ENCODE results near the gene PARN.

GRCh38 chr16:14531101-14531500 is 99.0 kb downstream of the PARN start:
- TF ChIP-seq, protein P1, sequence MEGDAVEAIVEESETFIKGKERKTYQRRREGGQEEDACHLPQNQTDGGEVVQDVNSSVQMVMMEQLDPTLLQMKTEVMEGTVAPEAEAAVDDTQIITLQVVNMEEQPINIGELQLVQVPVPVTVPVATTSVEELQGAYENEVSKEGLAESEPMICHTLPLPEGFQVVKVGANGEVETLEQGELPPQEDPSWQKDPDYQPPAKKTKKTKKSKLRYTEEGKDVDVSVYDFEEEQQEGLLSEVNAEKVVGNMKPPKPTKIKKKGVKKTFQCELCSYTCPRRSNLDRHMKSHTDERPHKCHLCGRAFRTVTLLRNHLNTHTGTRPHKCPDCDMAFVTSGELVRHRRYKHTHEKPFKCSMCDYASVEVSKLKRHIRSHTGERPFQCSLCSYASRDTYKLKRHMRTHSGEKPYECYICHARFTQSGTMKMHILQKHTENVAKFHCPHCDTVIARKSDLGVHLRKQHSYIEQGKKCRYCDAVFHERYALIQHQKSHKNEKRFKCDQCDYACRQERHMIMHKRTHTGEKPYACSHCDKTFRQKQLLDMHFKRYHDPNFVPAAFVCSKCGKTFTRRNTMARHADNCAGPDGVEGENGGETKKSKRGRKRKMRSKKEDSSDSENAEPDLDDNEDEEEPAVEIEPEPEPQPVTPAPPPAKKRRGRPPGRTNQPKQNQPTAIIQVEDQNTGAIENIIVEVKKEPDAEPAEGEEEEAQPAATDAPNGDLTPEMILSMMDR (IDR thresholded peaks at IDR 0.05), result no peak
- TF ChIP-seq POLR2A (IDR thresholded peaks at IDR 0.05), result no peak
